ENCODE measurements around the gene TSPAN33.
"Not testable (repeated sequence)": the region's sequence is repeated elsewhere in the genome, so short reads cannot be mapped to it uniquely, and the experiment has no call there.

Gene TSPAN33

GRCh38 chr7:129144095-129144833 is at the start of gene TSPAN33:
Gene TSPAN33 (plus strand): TSS chr7:129144707. CDS start chr7:129144981, 274 bp downstream.
- no peak for TF ChIP-seq ZNF274 (IDR thresholded peaks at IDR 0.05; ENCODE audit: low read depth, low read length)
- H3K4me3 ChIP-seq (ENCODE audit: low read length): peak within 1 kb of the TSS; percentile 75

- H3K4me3 ChIP-seq (ENCODE audit: low read length): no peak overlapping the region
- no peak for TF ChIP-seq ZNF274 (IDR thresholded peaks at IDR 0.05; ENCODE audit: low read depth, low read length)
These were observed 49.2 kb upstream of the TSPAN33 start for GRCh38 chr7:129095258-129095657.

- H3K4me3 ChIP-seq (ENCODE audit: low read length): no peak overlapping the region
- no peak for TF ChIP-seq ZNF274 (IDR thresholded peaks at IDR 0.05; ENCODE audit: low read depth, low read length)
These were observed 46.0 kb upstream of the TSPAN33 start for GRCh38 chr7:129098409-129099084.

GRCh38 chr7:129100827-129101166 is 43.7 kb upstream of the TSPAN33 start:
- H3K4me3 ChIP-seq (ENCODE audit: low read length): no peak overlapping the region
- TF ChIP-seq ZNF274 (IDR thresholded peaks at IDR 0.05; ENCODE audit: low read depth, low read length): no peak

GRCh38 chr7:129101746-129102145 is 42.8 kb upstream of the TSPAN33 start:
- TF ChIP-seq ZNF274 (IDR thresholded peaks at IDR 0.05; ENCODE audit: low read depth, low read length): no peak
- H3K4me3 ChIP-seq (ENCODE audit: low read length): no peak overlapping the region

GRCh38 chr7:129103561-129104324 is 40.8 kb upstream of the TSPAN33 start:
- TF ChIP-seq ZNF274 (IDR thresholded peaks at IDR 0.05; ENCODE audit: low read depth, low read length): no peak
- H3K4me3 ChIP-seq (ENCODE audit: low read length): no peak overlapping the region

- TF ChIP-seq ZNF274 (IDR thresholded peaks at IDR 0.05; ENCODE audit: low read depth, low read length): no peak
These were observed 35.9 kb upstream of the TSPAN33 start for GRCh38 chr7:129108581-129108980.

GRCh38 chr7:129110258-129110981 is 34.1 kb upstream of the TSPAN33 start:
- no peak overlapping the region for H3K4me3 ChIP-seq (ENCODE audit: low read length)
- TF ChIP-seq ZNF274 (IDR thresholded peaks at IDR 0.05; ENCODE audit: low read depth, low read length): no peak

More at GRCh38 chr7:129108581-129108980, 35.9 kb upstream of the TSPAN33 start:
- no peak overlapping the region for H3K4me3 ChIP-seq (ENCODE audit: low read length)

- no peak for TF ChIP-seq ZNF274 (IDR thresholded peaks at IDR 0.05; ENCODE audit: low read depth, low read length)
- no peak overlapping the region for H3K4me3 ChIP-seq (ENCODE audit: low read length)
These were observed 33.5 kb upstream of the TSPAN33 start for GRCh38 chr7:129110982-129111376.

GRCh38 chr7:129115676-129116075 is 28.8 kb upstream of the TSPAN33 start:
- no peak for TF ChIP-seq ZNF274 (IDR thresholded peaks at IDR 0.05; ENCODE audit: low read depth, low read length)
- no peak overlapping the region for H3K4me3 ChIP-seq (ENCODE audit: low read length)

GRCh38 chr7:129118182-129118581 is 26.3 kb upstream of the TSPAN33 start:
- TF ChIP-seq ZNF274 (IDR thresholded peaks at IDR 0.05; ENCODE audit: low read depth, low read length): no peak
- H3K4me3 ChIP-seq (ENCODE audit: low read length): no peak overlapping the region

- no peak overlapping the region for H3K4me3 ChIP-seq (ENCODE audit: low read length)
- TF ChIP-seq ZNF274 (IDR thresholded peaks at IDR 0.05; ENCODE audit: low read depth, low read length): no peak
These were observed 25.5 kb upstream of the TSPAN33 start for GRCh38 chr7:129118976-129119375.

- not testable (repeated sequence) for H3K4me3 ChIP-seq (ENCODE audit: low read length)
These were observed 22.9 kb upstream of the TSPAN33 start for GRCh38 chr7:129121501-129122077.
